Measurements from ENCODE around the gene PTPN1.
A peak's percentile ranks its signal among the peaks of the same experiment; 100 is the strongest.

Gene PTPN1

GRCh38 chr20:50509923-50510705, at the start of gene PTPN1:
TSS of gene PTPN1 (plus strand) at chr20:50510383. CDS start at chr20:50510528, 145 bp downstream.
- TF ChIP-seq, protein P1, sequence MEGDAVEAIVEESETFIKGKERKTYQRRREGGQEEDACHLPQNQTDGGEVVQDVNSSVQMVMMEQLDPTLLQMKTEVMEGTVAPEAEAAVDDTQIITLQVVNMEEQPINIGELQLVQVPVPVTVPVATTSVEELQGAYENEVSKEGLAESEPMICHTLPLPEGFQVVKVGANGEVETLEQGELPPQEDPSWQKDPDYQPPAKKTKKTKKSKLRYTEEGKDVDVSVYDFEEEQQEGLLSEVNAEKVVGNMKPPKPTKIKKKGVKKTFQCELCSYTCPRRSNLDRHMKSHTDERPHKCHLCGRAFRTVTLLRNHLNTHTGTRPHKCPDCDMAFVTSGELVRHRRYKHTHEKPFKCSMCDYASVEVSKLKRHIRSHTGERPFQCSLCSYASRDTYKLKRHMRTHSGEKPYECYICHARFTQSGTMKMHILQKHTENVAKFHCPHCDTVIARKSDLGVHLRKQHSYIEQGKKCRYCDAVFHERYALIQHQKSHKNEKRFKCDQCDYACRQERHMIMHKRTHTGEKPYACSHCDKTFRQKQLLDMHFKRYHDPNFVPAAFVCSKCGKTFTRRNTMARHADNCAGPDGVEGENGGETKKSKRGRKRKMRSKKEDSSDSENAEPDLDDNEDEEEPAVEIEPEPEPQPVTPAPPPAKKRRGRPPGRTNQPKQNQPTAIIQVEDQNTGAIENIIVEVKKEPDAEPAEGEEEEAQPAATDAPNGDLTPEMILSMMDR (IDR thresholded peaks at IDR 0.05; ENCODE audit: low read depth, low read length) = peak; percentile 4
- in situ Hi-C loops (cut with HindIII; ENCODE audit: low sequenced_read_pairs) = no loop called here
- DNase-seq (ENCODE audit: low read depth, low spot score) = peak; percentile 100
- peak within 1 kb of the TSS; percentile 98 for H3K4me3 ChIP-seq (ENCODE audit: low read depth, low read length)

DNA sequence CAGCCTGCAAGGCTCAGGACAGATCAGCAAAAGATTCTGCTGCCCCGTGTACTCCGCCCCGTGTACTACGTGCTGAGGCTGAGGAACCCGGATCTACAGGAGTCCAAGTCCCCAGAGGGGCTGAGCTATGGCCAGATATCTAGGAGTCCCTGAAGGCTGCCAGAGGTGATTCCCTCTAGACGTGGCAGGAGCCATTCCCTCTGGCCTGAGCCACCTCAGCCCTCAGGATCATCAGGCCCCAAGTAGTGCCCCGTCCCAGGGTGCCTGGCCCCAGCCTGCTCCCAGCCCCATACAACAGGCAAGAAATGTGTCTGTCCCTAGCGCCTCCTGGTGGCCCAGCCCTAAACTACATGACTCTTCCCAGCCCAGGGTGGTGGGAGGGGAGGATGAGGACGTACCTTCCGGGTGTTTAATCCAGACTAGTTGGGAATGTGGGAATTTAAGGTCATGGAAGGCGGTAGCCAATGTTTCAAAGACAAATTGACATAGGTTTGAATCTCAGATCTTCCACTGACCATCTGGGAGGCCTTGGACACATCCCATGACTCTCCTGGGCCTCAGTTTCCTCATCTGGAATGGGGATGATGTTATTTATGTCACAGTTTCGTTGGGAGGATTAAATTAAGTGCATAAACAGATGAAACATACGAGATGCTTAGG, 49.4 kb upstream of the PTPN1 start:
- no peak overlapping the region for H3K4me3 ChIP-seq (ENCODE audit: low read depth, low read length)
- peak; percentile 82 for DNase-seq (ENCODE audit: low read depth, low spot score)
- TF ChIP-seq, protein P1 (IDR thresholded peaks at IDR 0.05; ENCODE audit: low read depth, low read length) = peak; percentile 89
- in situ Hi-C loops (cut with HindIII; ENCODE audit: low sequenced_read_pairs) = no loop called here

DNA sequence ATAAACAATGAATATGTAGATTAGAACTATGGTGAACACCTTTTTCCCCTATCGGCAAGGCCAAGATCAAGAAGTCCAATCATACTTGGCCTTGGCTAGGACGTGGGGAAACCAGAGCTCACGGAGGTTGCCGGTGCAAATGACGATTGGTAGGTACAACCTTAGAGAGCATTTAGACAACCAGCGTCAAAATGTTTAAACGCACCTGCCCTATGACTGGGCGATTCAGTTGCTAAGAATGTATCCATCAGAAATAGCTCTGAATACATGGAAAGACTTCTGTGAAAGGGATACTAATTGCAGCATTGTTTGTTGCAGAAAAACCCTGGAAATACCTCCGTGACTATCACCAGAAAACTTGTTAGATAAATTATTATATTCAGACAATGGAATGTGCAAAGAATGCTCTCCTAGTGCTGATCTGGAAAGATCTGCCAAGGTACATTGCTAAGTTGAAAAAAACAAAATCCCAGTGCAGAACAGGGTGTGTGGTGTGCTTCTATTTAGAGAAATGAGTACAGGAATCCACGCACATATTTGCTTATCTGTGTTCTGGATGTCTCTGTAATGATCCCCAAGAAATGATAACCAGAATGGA, 48.0 kb upstream of the PTPN1 start:
- no peak overlapping the region for H3K4me3 ChIP-seq (ENCODE audit: low read depth, low read length)
- in situ Hi-C loops (cut with HindIII; ENCODE audit: low sequenced_read_pairs) = no loop called here
- TF ChIP-seq, protein P1 (IDR thresholded peaks at IDR 0.05; ENCODE audit: low read depth, low read length) = no peak
- DNase-seq (ENCODE audit: low read depth, low spot score) = no peak

GRCh38 chr20:50464026-50464724, 46.0 kb upstream of the PTPN1 start:
- in situ Hi-C loops (cut with HindIII; ENCODE audit: low sequenced_read_pairs) = no loop called here
- DNase-seq (ENCODE audit: low read depth, low spot score) = peak; percentile 47
- H3K4me3 ChIP-seq (ENCODE audit: low read depth, low read length) = no peak overlapping the region
- TF ChIP-seq, protein P1 (IDR thresholded peaks at IDR 0.05; ENCODE audit: low read depth, low read length) = peak; percentile 71

- in situ Hi-C loops (cut with HindIII; ENCODE audit: low sequenced_read_pairs) = no loop called here
- H3K4me3 ChIP-seq (ENCODE audit: low read depth, low read length) = no peak overlapping the region
- TF ChIP-seq, protein P1 (IDR thresholded peaks at IDR 0.05; ENCODE audit: low read depth, low read length) = no peak
- no peak for DNase-seq (ENCODE audit: low read depth, low spot score)
Measured at GRCh38 chr20:50464725-50465650, 45.2 kb upstream of the PTPN1 start.

Measured in astrocyte of the spinal cord (primary cell).